Adrenal gland (tissue), 12 donors: ENCODE results near the gene IQCB1. TPM values are rescaled to one million over a fixed set of nuclear protein-coding genes. Genes with fewer than 3 reads are reported as not detected.

ENCODE experiments used
- DNase-seq, 7 donors: peaks; one replicate each; pipeline ENCODE4 v3.0.0-alpha.2; 2019 to 2020
- H3K27ac ChIP-seq, 5 donors: fragments of 200-600 bp; sonication (generic) in 4 of 5; 1 replicate in 3 of 5; 2 replicates in 2 of 5; pipeline versions ENCODE4 v1.5.1 to v1.8.0; 2016 to 2020; ENCODE audit warnings: mild to moderate bottlenecking in 1 of 5
- H3K27me3 ChIP-seq: fragments of 200-600 bp; 2 replicates; pipeline ENCODE4 v1.8.0; 2021
- H3K36me3 ChIP-seq, 2 donors: fragments of 200-600 bp; replicated peaks in 1 of 2; 1 replicate in 1 of 2; 2 replicates in 1 of 2; pipeline versions ENCODE4 v1.5.1 to v1.8.0; 2018 to 2022
- H3K4me1 ChIP-seq, 2 donors: fragments of 200-600 bp; replicated peaks in 1 of 2; 1 replicate in 1 of 2; 2 replicates in 1 of 2; pipeline versions ENCODE4 v1.5.1 to v1.8.0; 2018 to 2021
- H3K4me3 ChIP-seq, 4 donors: fragments of 200-600 bp; sonication (generic) in 3 of 4; one replicate each; pipeline ENCODE4 v1.5.1; 2016 to 2018
- H3K9me3 ChIP-seq, 3 donors: fragments of 200-600 bp; sonication (generic) in 1 of 3; replicated peaks in 1 of 3; 1 replicate in 2 of 3; 2 replicates in 1 of 3; pipeline versions ENCODE4 v1.5.1 to v1.8.0; 2016 to 2021
- POLR2A ChIP-seq, 2 donors: fragments of 450-650 bp; IDR thresholded peaks; one replicate each; pipeline ENCODE4 v1.6.1; 2017; ENCODE audit warnings: antibody characterized with exemption in 2 of 2, mild to moderate bottlenecking in 2 of 2, moderate library complexity in 1 of 2
- WGBS, 4 donors: extraction: QIAGEN DNeasy Blood & Tissue Kit in 2 of 4; methylation state at CpG; one replicate each; pipeline versions ENCODE4 v1.1.5 to v1.1.7; 2013 to 2017; 5-methylcytosine and 5-hydroxymethylcytosine counted together
- intact Hi-C, 2 donors: fragments of 100-400 bp; cut with DNase I; formaldehyde crosslinking; loops; one replicate each; pipeline versions ENCODE4 v1.14.1 to v1.15.0; 2022 to 2023
- polyA plus RNA-seq, 3 donors: library from polyadenylated mRNA; stranded (reverse); fragments of 200-250 nt in 2 of 3; fragments of 350-450 nt in 1 of 3; fragmentation: Illumina TruSeq in 1 of 3; extraction: RNeasy Lipid Tissue Mini Kit (QIAGEN cat#74804) in 1 of 3; gene quantifications; one replicate each; pipeline ENCODE4 v1.2.3, GENCODE V29; 2013 to 2014
- total RNA-seq, 9 donors: library from RNA; depleted of rRNA in 4 of 9; stranded (reverse); fragments of >200 nt in 4 of 9; fragments of 120-200 nt in 1 of 9; fragmentation: NEBNext Ultra II Directional in 1 of 9; extraction: Animal tissue kit (Norgen Biotek cat#: 25700) in 1 of 9; gene quantifications; one replicate each; pipeline versions ENCODE4 v1.1.0 to v1.2.4, GENCODE V29; 2013 to 2023
- TF ChIP-seq, protein P1 (sequence below), 6 experiments: fragments of 450-650 bp in 4 of 6; fragments of 200-600 bp in 2 of 6; sonication (generic) in 1 of 6; IDR thresholded peaks; 1 replicate in 5 of 6; 2 replicates in 1 of 6; pipeline versions ENCODE4 v1.5.1 to v1.8.0; 2016 to 2021; ENCODE audit warnings: antibody characterized with exemption in 6 of 6, mild to moderate bottlenecking in 2 of 6, moderate library complexity in 1 of 6
- donor health status: healthy with polysubstance abuse.
- donor health status: Bipolar disorder and iron deficiency.
- donor health status: DM: yes; HTN: yes; CAD: no.
- donor health status: DM: no; HTN: no; CAD: no.
- donor health status: DM: no; HTN: no; CAD: no.
- donor health status: DM: yes; HTN: yes; CAD: no.

Gene IQCB1
- total and polyA plus RNA-seq, 12 donors: 6.5 to 22.9 (median 10.8) TPM

DNA sequence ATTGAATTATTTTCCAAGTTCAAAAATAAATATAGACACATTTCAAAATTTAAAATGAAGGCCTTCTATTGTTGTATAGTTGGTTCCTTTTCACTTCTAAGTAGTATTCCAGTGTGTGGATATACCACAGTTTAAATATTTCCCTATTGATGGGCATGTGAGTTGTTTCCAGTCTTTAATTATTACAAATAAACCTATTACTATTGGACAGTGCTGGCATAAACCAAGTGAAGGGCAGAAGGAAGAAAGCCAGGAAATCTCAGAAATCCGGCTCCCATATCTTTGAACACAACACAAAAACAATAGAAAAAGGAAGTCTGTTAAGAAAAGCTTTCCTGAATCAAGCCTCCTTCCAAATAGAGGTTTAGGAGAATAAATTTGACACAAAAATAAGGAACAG, 111.4 kb downstream of the IQCB1 start:
- intact Hi-C loops: no loop called here
- H3K36me3 ChIP-seq: peaks cover 0 to 95% of the 10 kb centered on the region in 2 donors
- H3K9me3 ChIP-seq: no peaks in the 10 kb centered on the region
- no peak overlapping the region for H3K27ac ChIP-seq
- H3K27me3 ChIP-seq: no peaks in the 10 kb centered on the region
- 75 to 79% (median 76%) methylated on average over 1 of the region's 1 CpG for WGBS, 4 donors
- TF ChIP-seq POLR2A (IDR thresholded peaks at IDR 0.05): no peak
- TF ChIP-seq, protein P1, sequence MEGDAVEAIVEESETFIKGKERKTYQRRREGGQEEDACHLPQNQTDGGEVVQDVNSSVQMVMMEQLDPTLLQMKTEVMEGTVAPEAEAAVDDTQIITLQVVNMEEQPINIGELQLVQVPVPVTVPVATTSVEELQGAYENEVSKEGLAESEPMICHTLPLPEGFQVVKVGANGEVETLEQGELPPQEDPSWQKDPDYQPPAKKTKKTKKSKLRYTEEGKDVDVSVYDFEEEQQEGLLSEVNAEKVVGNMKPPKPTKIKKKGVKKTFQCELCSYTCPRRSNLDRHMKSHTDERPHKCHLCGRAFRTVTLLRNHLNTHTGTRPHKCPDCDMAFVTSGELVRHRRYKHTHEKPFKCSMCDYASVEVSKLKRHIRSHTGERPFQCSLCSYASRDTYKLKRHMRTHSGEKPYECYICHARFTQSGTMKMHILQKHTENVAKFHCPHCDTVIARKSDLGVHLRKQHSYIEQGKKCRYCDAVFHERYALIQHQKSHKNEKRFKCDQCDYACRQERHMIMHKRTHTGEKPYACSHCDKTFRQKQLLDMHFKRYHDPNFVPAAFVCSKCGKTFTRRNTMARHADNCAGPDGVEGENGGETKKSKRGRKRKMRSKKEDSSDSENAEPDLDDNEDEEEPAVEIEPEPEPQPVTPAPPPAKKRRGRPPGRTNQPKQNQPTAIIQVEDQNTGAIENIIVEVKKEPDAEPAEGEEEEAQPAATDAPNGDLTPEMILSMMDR (IDR thresholded peaks at IDR 0.05): no peak
- DNase-seq: no peak
- H3K4me3 ChIP-seq: no peak overlapping the region
- H3K4me1 ChIP-seq: peaks cover 0 to 17% of the 10 kb centered on the region in 2 donors

DNA sequence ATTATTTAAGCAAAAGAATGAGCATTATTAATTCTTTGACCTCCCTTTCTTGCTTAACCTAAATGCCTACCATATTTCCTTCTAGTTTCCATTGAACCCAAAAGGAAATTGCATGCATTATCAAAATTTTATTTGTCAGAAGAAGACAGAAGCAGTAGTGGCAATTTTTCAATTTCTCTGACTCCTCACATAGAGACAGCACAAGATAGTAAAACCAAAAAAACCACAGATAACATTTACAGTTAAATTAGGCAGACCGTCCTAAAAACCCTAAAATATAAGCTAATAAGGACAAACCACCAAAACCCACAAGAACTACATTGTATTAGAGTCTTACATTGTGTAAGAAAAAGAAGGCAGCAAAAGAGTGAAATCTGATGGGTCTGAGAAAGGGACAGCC, 112.4 kb downstream of the IQCB1 start:
- H3K27me3 ChIP-seq: no peaks in the 10 kb centered on the region
- peaks cover 0 to 7% of the 10 kb centered on the region in 2 donors for H3K4me1 ChIP-seq
- no peak overlapping the region for H3K4me3 ChIP-seq
- intact Hi-C loops: no loop called here
- TF ChIP-seq, protein P1 (IDR thresholded peaks at IDR 0.05): no peak
- no peak for TF ChIP-seq POLR2A (IDR thresholded peaks at IDR 0.05)
- H3K36me3 ChIP-seq: peaks cover 0 to 95% of the 10 kb centered on the region in 2 donors
- H3K27ac ChIP-seq: no peak overlapping the region
- 91 to 97% (median 96%) methylated on average over 1 of the region's 1 CpG for WGBS, 4 donors
- no peak for DNase-seq
- H3K9me3 ChIP-seq: no peaks in the 10 kb centered on the region

DNA sequence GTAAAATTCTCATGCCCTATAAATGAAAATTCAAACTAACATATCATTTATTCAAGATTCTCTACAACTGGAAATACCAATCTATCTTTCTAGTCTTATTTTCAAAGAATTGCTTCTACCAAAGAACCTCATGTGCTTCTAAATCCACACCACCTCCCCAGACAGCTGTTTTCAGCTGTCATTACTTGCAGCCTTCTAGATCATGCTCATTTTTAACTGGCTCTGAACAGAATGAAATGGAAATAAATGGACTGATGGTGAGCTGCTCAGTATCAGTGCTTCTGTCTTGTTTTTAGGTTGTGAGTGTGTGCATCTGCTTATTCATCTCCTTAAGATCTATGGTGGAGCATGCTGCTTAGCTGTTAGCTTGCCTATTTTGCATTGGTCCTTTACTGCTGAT, 114.7 kb downstream of the IQCB1 start:
- intact Hi-C loops: no loop called here
- Histone ChIP-seq H3K4me1 (peaks cover 0 to 5% of the 10 kb centered on the region in 2 donors), H3K9me3 (no peaks in the 10 kb centered on the region), H3K36me3 (peaks cover 0 to 93% of the 10 kb centered on the region in 2 donors), H3K27ac (no peak overlapping the region), H3K27me3 (no peaks in the 10 kb centered on the region), H3K4me3 (no peak overlapping the region)
- TF ChIP-seq POLR2A (IDR thresholded peaks at IDR 0.05): no peak
- TF ChIP-seq, protein P1 (IDR thresholded peaks at IDR 0.05): no peak
- no peak for DNase-seq

Other genes starting within 250 kb of the IQCB1 start
- under 1 TPM in 4 of 9 donors, not detected in 5; 0.04 to 1.00 (median 0.09) TPM for gene FBXO40, start 241.7 kb downstream of the IQCB1 start, total RNA-seq
- gene FBXO40, start 241.7 kb downstream of the IQCB1 start, polyA plus RNA-seq: under 1 TPM; under 0.01 to 0.26 (median 0.08) TPM
- 100 to 1,000 TPM in 1 of 9 donors, 10 to 100 TPM in 7, 1 to 10 TPM in 1; 4.5 to 101 (median 65.6) TPM for gene HCLS1, start 174.2 kb downstream of the IQCB1 start, total RNA-seq
- 10 to 100 TPM; 23.4 to 45.8 (median 39.9) TPM for gene HCLS1, start 174.2 kb downstream of the IQCB1 start, polyA plus RNA-seq
- gene GOLGB1, start 85.3 kb downstream of the IQCB1 start, total RNA-seq: 100 to 1,000 TPM in 1 of 9 donors, 10 to 100 TPM in 8; 60.9 to 118 (median 76.8) TPM
- 10 to 100 TPM; 31.6 to 60.9 (median 38.5) TPM for gene GOLGB1, start 85.3 kb downstream of the IQCB1 start, polyA plus RNA-seq
- gene EAF2, start 149 bp upstream of the IQCB1 start, total RNA-seq: 10 to 100 TPM in 1 of 9 donors, 1 to 10 TPM in 8; 1.4 to 13.9 (median 5.5) TPM
- 1 to 10 TPM; 4.0 to 8.1 (median 6.4) TPM for gene EAF2, start 149 bp upstream of the IQCB1 start, polyA plus RNA-seq
- gene SLC15A2, start 59.3 kb upstream of the IQCB1 start, total RNA-seq: 1 to 10 TPM; 1.4 to 4.0 (median 2.4) TPM
- 1 to 10 TPM in 2 of 3 donors, under 1 TPM in 1; 0.51 to 2.1 (median 1.2) TPM for gene SLC15A2, start 59.3 kb upstream of the IQCB1 start, polyA plus RNA-seq
- gene ILDR1, start 187.2 kb upstream of the IQCB1 start, total RNA-seq: 1 to 10 TPM in 6 of 9 donors, under 1 TPM in 2, not detected in 1; 0.44 to 5.6 (median 2.6) TPM
- under 1 TPM; 0.32 to 0.62 (median 0.34) TPM for gene ILDR1, start 187.2 kb upstream of the IQCB1 start, polyA plus RNA-seq
- gene CD86, start 220.3 kb upstream of the IQCB1 start, total RNA-seq: 10 to 100 TPM in 5 of 9 donors, 1 to 10 TPM in 4; 2.1 to 23.3 (median 12.9) TPM
- gene CD86, start 220.3 kb upstream of the IQCB1 start, polyA plus RNA-seq: 1 to 10 TPM; 4.5 to 5.3 (median 5.1) TPM